ENCODE measurements around the gene CIITA. TPM values are rescaled to one million over a fixed set of nuclear protein-coding genes. Genes with fewer than 3 reads are reported as not detected.
A peak's percentile ranks its signal among the peaks of the same experiment; 100 is the strongest.

Gene CIITA
- total RNA-seq, 1 donor from 2014 or later: 401 TPM

DNA sequence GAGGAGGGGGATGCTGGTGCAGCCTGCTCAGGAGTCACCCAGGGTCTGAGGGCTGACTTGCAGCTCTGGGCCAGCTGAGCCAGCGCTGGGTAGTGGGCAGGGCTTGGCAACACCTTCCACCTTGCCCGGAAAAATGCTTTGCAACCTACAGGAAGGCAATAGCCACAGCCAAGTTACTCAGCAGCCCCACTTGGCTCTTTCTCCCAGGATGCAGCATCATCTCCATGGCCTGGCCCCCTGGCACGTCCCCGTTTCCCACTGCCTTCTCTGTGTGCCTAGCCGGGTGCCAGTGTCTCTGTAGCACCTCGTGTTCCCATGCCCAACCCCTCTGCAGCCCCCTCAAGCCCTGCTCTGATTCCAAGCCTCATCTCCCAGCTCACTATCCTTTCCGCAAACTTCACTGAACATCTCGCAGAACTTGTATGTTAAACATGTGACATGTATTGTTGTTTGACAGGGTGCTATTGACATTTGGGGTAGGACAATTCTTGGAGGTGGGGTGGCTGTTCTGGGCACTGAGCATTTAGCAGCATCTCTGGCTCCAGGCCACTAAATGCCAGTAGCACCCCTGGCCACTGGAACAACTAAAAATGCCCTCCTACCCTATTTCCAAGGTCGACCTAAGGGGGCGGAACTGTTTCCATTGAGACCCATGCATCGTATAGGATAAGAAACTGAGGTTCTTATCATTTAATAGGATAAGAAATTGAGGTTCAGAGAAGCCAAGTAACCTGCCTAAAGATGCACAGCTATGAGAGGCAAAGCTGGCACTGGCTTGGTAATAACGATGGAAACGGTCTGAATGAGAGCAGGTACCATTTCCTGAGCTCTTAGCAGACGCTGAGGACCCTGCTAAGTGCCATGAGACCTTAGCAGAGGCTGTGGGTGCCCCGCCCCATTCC, 53.1 kb downstream of the CIITA start:
- peak overlapping the region; percentile 5 for H3K4me3 Mint-ChIP-seq
- H3K9me3 Mint-ChIP-seq: no peaks in the 10 kb centered on the region
- H3K27me3 Mint-ChIP-seq: no peaks in the 10 kb centered on the region
- ATAC-seq (ENCODE audit: low read depth): peak; percentile 14
- ChIA-PET CTCF (interaction anchor here (0.9 to 1.7 kb wide), 6 partner anchors 11 to 415 kb away, joined by 3 to 8 read pairs (median 4); partner anchors contain the start of gene DEXI), POLR2A (interaction anchor here (0.6 to 3.1 kb wide), 12 partner anchors 11 to 519 kb away, joined by 3 to 15 read pairs (median 5); partner anchors contain the start of genes CLEC16A, DEXI and NUBP1)
- H3K27ac Mint-ChIP-seq: peak overlapping the region; percentile 71
- H3K36me3 Mint-ChIP-seq (ENCODE audit: low read depth): peaks cover 52% of the 10 kb centered on the region
- intact Hi-C loops (cut with micrococcal nuclease): loop anchor here (1.0 to 5.0 kb wide), 2 partner anchors 12 to 418 kb away; partner anchors contain the start of gene DEXI
- peaks cover 54% of the 10 kb centered on the region for H3K4me1 Mint-ChIP-seq
- no peak for DNase-seq
- TF ChIP-seq, protein P1, sequence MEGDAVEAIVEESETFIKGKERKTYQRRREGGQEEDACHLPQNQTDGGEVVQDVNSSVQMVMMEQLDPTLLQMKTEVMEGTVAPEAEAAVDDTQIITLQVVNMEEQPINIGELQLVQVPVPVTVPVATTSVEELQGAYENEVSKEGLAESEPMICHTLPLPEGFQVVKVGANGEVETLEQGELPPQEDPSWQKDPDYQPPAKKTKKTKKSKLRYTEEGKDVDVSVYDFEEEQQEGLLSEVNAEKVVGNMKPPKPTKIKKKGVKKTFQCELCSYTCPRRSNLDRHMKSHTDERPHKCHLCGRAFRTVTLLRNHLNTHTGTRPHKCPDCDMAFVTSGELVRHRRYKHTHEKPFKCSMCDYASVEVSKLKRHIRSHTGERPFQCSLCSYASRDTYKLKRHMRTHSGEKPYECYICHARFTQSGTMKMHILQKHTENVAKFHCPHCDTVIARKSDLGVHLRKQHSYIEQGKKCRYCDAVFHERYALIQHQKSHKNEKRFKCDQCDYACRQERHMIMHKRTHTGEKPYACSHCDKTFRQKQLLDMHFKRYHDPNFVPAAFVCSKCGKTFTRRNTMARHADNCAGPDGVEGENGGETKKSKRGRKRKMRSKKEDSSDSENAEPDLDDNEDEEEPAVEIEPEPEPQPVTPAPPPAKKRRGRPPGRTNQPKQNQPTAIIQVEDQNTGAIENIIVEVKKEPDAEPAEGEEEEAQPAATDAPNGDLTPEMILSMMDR (IDR thresholded peaks at IDR 0.05): no peak

DNA sequence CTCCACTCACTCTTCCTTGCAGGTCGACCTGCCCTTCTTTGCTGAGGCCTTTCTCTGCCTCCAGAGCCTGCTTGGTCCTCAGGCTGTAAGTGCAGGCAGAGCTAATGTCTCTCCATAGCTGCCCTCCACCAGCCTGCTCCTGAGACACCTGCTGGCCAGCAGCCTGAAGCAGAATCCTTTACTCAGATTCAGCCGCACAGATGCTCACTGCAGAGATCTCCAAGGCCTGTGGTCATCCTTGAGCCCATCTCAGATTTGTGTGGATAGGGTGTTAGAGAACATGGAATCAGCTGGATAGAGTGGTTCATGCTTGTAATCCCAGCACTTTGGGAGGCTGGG, 53.7 kb downstream of the CIITA start:
- H3K4me1 Mint-ChIP-seq: peaks cover 59% of the 10 kb centered on the region
- ChIA-PET POLR2A (interaction anchor here (0.6 to 3.1 kb wide), 12 partner anchors 11 to 519 kb away, joined by 3 to 15 read pairs (median 4); partner anchors contain the start of genes CLEC16A, DEXI and NUBP1), CTCF (interaction anchor here (0.9 to 1.7 kb wide), 6 partner anchors 10 to 416 kb away, joined by 3 to 8 read pairs (median 4); partner anchors contain the start of gene DEXI)
- intact Hi-C loops (cut with micrococcal nuclease): loop anchor here (1.0 to 5.0 kb wide), 2 partner anchors 12 to 418 kb away; partner anchors contain the start of gene DEXI
- no peaks in the 10 kb centered on the region for H3K9me3 Mint-ChIP-seq
- DNase-seq (no peak), ATAC-seq (ENCODE audit: low read depth) (peak; percentile 35)
- peak overlapping the region; percentile 61 for H3K27ac Mint-ChIP-seq
- no peaks in the 10 kb centered on the region for H3K27me3 Mint-ChIP-seq
- H3K36me3 Mint-ChIP-seq (ENCODE audit: low read depth): peaks cover 52% of the 10 kb centered on the region
- no peak overlapping the region for H3K4me3 Mint-ChIP-seq
- TF ChIP-seq, protein P1 (IDR thresholded peaks at IDR 0.05): no peak

DNA sequence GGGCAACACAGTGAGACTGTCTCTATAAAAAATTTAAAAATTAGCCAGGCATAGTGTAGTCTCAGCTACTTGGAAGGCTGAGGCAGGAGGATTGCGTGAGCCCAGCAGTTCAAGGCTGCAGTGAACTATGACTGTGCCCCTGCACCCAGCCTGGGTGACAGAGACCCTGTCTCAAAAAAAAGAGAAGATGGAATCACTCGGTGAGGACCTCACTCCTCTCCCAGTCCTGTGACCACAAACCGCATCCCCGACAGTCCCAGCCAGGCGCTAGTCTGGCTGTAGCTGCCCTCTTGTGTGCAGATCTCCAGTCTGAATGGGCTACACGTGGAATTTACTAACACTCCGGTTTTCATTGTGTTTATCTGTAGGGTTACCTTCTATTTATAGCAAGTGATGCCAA, 54.1 kb downstream of the CIITA start:
- ChIA-PET CTCF (interaction anchor here (0.9 to 1.7 kb wide), 6 partner anchors 10 to 416 kb away, joined by 3 to 8 read pairs (median 4); partner anchors contain the start of gene DEXI), POLR2A (interaction anchor here (0.6 to 3.1 kb wide), 12 partner anchors 10 to 194 kb away, joined by 3 to 15 read pairs (median 4); partner anchors contain the start of genes CLEC16A, DEXI and NUBP1)
- ATAC-seq (ENCODE audit: low read depth): peak; percentile 6
- peak overlapping the region; percentile 61 for H3K27ac Mint-ChIP-seq
- H3K27me3 Mint-ChIP-seq: no peaks in the 10 kb centered on the region
- no peaks in the 10 kb centered on the region for H3K9me3 Mint-ChIP-seq
- DNase-seq: no peak
- H3K4me1 Mint-ChIP-seq: peaks cover 63% of the 10 kb centered on the region
- intact Hi-C loops (cut with micrococcal nuclease): loop anchor here (5.0 kb wide), 1 partner anchor 419 kb away; no protein-coding TSS in a partner anchor
- H3K4me3 Mint-ChIP-seq: no peak overlapping the region
- H3K36me3 Mint-ChIP-seq (ENCODE audit: low read depth): peaks cover 52% of the 10 kb centered on the region
- TF ChIP-seq, protein P1 (IDR thresholded peaks at IDR 0.05): no peak

DNA sequence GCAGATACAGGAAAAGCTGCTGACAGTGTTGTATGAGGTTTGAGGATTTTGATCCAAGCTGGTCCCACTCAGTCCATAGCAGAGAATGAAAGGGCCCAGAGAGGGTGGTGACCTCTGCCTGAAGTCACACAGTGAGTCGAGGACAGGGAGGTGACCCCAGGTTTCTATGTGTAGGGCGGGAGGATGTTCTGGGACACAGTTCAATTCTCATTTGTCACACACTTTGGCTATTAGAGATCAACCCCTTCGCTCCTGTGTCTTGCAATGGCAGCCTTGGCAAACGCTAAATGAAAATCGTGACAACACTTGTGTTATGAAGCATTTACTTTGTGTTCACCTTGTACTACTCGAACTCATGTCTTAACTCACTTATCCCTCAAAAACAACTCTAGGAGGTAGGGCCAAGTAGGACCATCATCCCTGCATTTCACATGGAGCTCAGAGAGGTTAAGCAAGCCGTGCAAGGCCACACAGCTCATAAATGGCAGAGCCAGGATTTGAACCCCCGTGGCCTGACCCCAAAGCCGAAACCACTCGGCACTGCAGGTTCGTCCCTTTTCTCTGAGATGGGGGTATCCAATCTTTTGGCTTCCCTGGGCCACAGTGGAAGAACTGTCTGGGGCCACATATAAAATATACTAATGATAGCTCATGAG, 55.1 kb downstream of the CIITA start:
- POLR2A ChIA-PET: interaction anchor here (0.6 to 3.0 kb wide), 16 partner anchors 9 to 1829 kb away, joined by 3 to 15 read pairs (median 4); partner anchors contain the start of genes CIITA, CLEC16A, DEXI and NUBP1
- peaks cover 53% of the 10 kb centered on the region for H3K36me3 Mint-ChIP-seq (ENCODE audit: low read depth)
- TF ChIP-seq, protein P1 (IDR thresholded peaks at IDR 0.05): no peak
- H3K4me3 Mint-ChIP-seq: no peak overlapping the region
- CTCF ChIA-PET: interaction anchor here (1.1 to 1.2 kb wide), 3 partner anchors 14 to 418 kb away, joined by 3 to 8 read pairs (median 5); no protein-coding TSS in a partner anchor
- ATAC-seq (ENCODE audit: low read depth) (no peak), DNase-seq (no peak)
- H3K4me1 Mint-ChIP-seq: peaks cover 72% of the 10 kb centered on the region
- no peaks in the 10 kb centered on the region for H3K9me3 Mint-ChIP-seq
- H3K27ac Mint-ChIP-seq: peak overlapping the region; percentile 41
- H3K27me3 Mint-ChIP-seq: no peaks in the 10 kb centered on the region
- intact Hi-C loops (cut with micrococcal nuclease): loop anchor here (5.0 kb wide), 1 partner anchor 420 kb away; no protein-coding TSS in a partner anchor
